Astrocyte (in vitro differentiated cells and primary cell): ENCODE results near the gene FIGN. TPM values are rescaled to one million over a fixed set of nuclear protein-coding genes. Genes with fewer than 3 reads are reported as not detected.

ENCODE experiments used
- DNase-seq: peaks from one replicate; pipeline ENCODE4 v3.0.0-alpha.2; 2010; ENCODE audit warnings: low read depth
- FAIRE-seq: peaks from 2 replicates; lab custom pipeline; 2011; peaks lifted over from hg19 to GRCh38; lab: Jason Lieb, UNC
- H2AFZ ChIP-seq: 2 replicates; pipeline ENCODE4 v1.6.0; 2012; ENCODE audit warnings: low read depth, low read length, inconsistent platforms
- H3K27ac ChIP-seq: 2 replicates; pipeline ENCODE4 v1.5.1; 2011; ENCODE audit warnings: low read depth, low read length, inconsistent platforms
- H3K27me3 ChIP-seq: 2 replicates; pipeline ENCODE4 v1.6.0; 2011; ENCODE audit warnings: low read length, inconsistent platforms; ENCODE audit not compliant: insufficient read depth
- H3K36me3 ChIP-seq: 2 replicates; pipeline ENCODE4 v1.5.1; 2011; ENCODE audit warnings: low read length, inconsistent platforms; ENCODE audit not compliant: insufficient read depth
- H3K4me1 ChIP-seq: 2 replicates; pipeline ENCODE4 v1.5.1; 2011; ENCODE audit warnings: low read length, inconsistent platforms; ENCODE audit not compliant: insufficient read depth
- H3K4me2 ChIP-seq: 2 replicates; pipeline ENCODE4 v1.6.0; 2012; ENCODE audit warnings: low read length, inconsistent platforms
- H3K4me3 ChIP-seq: 2 replicates; pipeline ENCODE4 v1.5.1; 2011; ENCODE audit warnings: low read depth, mild to moderate bottlenecking, low read length, inconsistent platforms; ENCODE audit not compliant: insufficient read depth
- H3K79me2 ChIP-seq: 2 replicates; pipeline ENCODE4 v1.6.0; 2012; ENCODE audit warnings: mild to moderate bottlenecking, low read length, inconsistent platforms; ENCODE audit not compliant: insufficient read depth
- H3K9ac ChIP-seq: 2 replicates; pipeline ENCODE4 v1.6.0; 2012; ENCODE audit warnings: mild to moderate bottlenecking, low read length, inconsistent platforms
- H3K9me3 ChIP-seq: 2 replicates; pipeline ENCODE4 v1.5.1; 2012; ENCODE audit warnings: low read depth, mild to moderate bottlenecking, low read length, inconsistent platforms; ENCODE audit not compliant: insufficient read depth
- H4K20me1 ChIP-seq: 2 replicates; pipeline ENCODE4 v1.6.0; 2012; ENCODE audit warnings: low read length, inconsistent platforms; ENCODE audit not compliant: insufficient read depth
- H3K27ac Mint-ChIP-seq: one replicate; pipeline ENCODE4 v1.8.0; 2021; ENCODE audit warnings: mild to moderate bottlenecking, mixed read lengths; ENCODE audit not compliant: unreplicated experiment
- H3K27me3 Mint-ChIP-seq: one replicate; pipeline ENCODE4 v1.8.0; 2021; ENCODE audit warnings: low read depth, mixed read lengths; ENCODE audit not compliant: unreplicated experiment
- H3K36me3 Mint-ChIP-seq: one replicate; pipeline ENCODE4 v1.8.0; 2021; ENCODE audit warnings: low read depth, mixed read lengths; ENCODE audit not compliant: unreplicated experiment
- H3K4me1 Mint-ChIP-seq: one replicate; pipeline ENCODE4 v1.8.0; 2021; ENCODE audit warnings: low read depth, mixed read lengths; ENCODE audit not compliant: unreplicated experiment
- H3K4me3 Mint-ChIP-seq: one replicate; pipeline ENCODE4 v1.8.0; 2021; ENCODE audit warnings: mild to moderate bottlenecking, moderate library complexity, mixed read lengths; ENCODE audit not compliant: unreplicated experiment
- H3K9me3 Mint-ChIP-seq: one replicate; pipeline ENCODE4 v1.8.0; 2021; ENCODE audit warnings: mild to moderate bottlenecking, mixed read lengths; ENCODE audit not compliant: unreplicated experiment
- CTCF ChIP-seq: IDR thresholded peaks from 2 replicates; pipeline ENCODE4 v1.5.1; 2011; ENCODE audit warnings: low read depth, mild to moderate bottlenecking, inconsistent platforms, low read length, moderate library complexity; ENCODE audit not compliant: insufficient read depth
- EZH2 ChIP-seq: IDR thresholded peaks from 2 replicates; pipeline ENCODE4 v1.6.1; 2012; ENCODE audit warnings: mild to moderate bottlenecking, low read length, inconsistent platforms; ENCODE audit not compliant: insufficient read depth
- total RNA-seq: library from RNA; stranded (reverse); gene quantifications from 2 replicates; pipeline ENCODE4 v1.2.1, GENCODE V29; 2021

FIGN gene
- total RNA-seq, 1 donor from 2014 or later = 30.3 TPM

DNA sequence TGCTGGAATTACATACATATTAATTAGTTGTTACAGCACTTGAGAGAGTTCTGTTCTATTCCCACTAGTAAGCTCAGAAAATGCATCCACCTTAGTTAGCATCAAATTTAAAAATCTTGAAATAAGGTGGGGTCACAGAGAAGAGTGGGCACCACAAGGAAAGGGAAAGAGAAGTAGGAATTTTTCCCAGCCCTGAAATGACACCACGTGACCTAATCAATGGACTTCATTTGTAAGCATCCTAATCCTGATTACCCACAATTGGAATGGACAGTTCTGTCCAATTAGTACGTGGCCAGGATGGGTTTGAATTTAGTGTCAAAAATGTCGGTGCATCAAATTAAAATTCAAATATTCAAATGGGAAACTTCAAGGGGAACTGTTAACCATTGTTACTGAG is 186.8 kb downstream of the FIGN start:
- no peaks in the 10 kb centered on the region for H3K79me2 ChIP-seq
- H3K4me1 Mint-ChIP-seq = peaks cover 13% of the 10 kb centered on the region
- no peaks in the 10 kb centered on the region for H4K20me1 ChIP-seq
- H3K4me3 Mint-ChIP-seq = no peak overlapping the region
- TF ChIP-seq EZH2 (no peak), CTCF (no peak)
- H3K27ac ChIP-seq = no peak overlapping the region
- H3K4me3 ChIP-seq = no peak overlapping the region
- H3K4me1 ChIP-seq = no peaks in the 10 kb centered on the region
- H3K9ac ChIP-seq = no peak overlapping the region
- no peaks in the 10 kb centered on the region for H3K27me3 ChIP-seq
- no peaks in the 10 kb centered on the region for H3K36me3 Mint-ChIP-seq
- no peaks in the 10 kb centered on the region for H3K9me3 ChIP-seq
- no peaks in the 10 kb centered on the region for H3K9me3 Mint-ChIP-seq
- H3K27ac Mint-ChIP-seq = no peak overlapping the region
- H2AFZ ChIP-seq = no peak overlapping the region
- H3K27me3 Mint-ChIP-seq = no peaks in the 10 kb centered on the region
- H3K4me2 ChIP-seq = no peak overlapping the region
- FAIRE-seq = no peak
- no peaks in the 10 kb centered on the region for H3K36me3 ChIP-seq
- DNase-seq = no peak
